CD4-positive, alpha-beta T cell treated with Interleukin-4 for 4 hours (primary cell): Measurements from ENCODE around the gene IFT52.

ENCODE experiments used
- DNase-seq: peaks from one replicate; pipeline ENCODE4 v3.0.0-alpha.2; 2020

Gene IFT52

GRCh38 chr20:43590392-43591303, at the start of gene IFT52:
TSS of gene IFT52 (plus strand) at chr20:43590937. CDS start at chr20:43594699, 3,762 bp downstream.
- peak; percentile 85 for DNase-seq

GRCh38 chr20:43541214-43541613, 49.5 kb upstream of the IFT52 start:
- DNase-seq: no peak

GRCh38 chr20:43542161-43542560, 48.6 kb upstream of the IFT52 start:
- DNase-seq: no peak

GRCh38 chr20:43542674-43543073, 48.1 kb upstream of the IFT52 start:
- no peak for DNase-seq

- DNase-seq: no peak
These were observed 47.6 kb upstream of the IFT52 start for GRCh38 chr20:43543138-43543537.

- no peak for DNase-seq
These were observed 46.2 kb upstream of the IFT52 start for GRCh38 chr20:43544501-43544900.

- no peak for DNase-seq
These were observed 44.7 kb upstream of the IFT52 start for GRCh38 chr20:43545837-43546578.

- no peak for DNase-seq
These were observed 42.4 kb upstream of the IFT52 start for GRCh38 chr20:43548273-43548880.

GRCh38 chr20:43549416-43550065, 41.2 kb upstream of the IFT52 start:
- DNase-seq: no peak

GRCh38 chr20:43550456-43550855, 40.3 kb upstream of the IFT52 start:
- no peak for DNase-seq

GRCh38 chr20:43554369-43554768, 36.4 kb upstream of the IFT52 start:
- no peak for DNase-seq

- no peak for DNase-seq
These were observed 32.2 kb upstream of the IFT52 start, which contains the start of gene SGK2 for GRCh38 chr20:43558412-43559146. TSS of gene SGK2 (plus strand) at chr20:43559027. CDS start at chr20:43566496, 7,469 bp downstream.

GRCh38 chr20:43559147-43559987, 31.4 kb upstream of the IFT52 start:
- no peak for DNase-seq

- DNase-seq: no peak
These were observed 29.8 kb upstream of the IFT52 start for GRCh38 chr20:43560974-43561373.

GRCh38 chr20:43563429-43563828, 27.3 kb upstream of the IFT52 start:
- no peak for DNase-seq

GRCh38 chr20:43563991-43564390, 26.7 kb upstream of the IFT52 start:
- DNase-seq: no peak

GRCh38 chr20:43564455-43564854, 26.3 kb upstream of the IFT52 start:
- no peak for DNase-seq

- DNase-seq: no peak
These were observed 25.6 kb upstream of the IFT52 start for GRCh38 chr20:43564993-43565757.

GRCh38 chr20:43565758-43566104, 25.0 kb upstream of the IFT52 start:
- DNase-seq: no peak

GRCh38 chr20:43567477-43567876, 23.3 kb upstream of the IFT52 start:
- no peak for DNase-seq

- DNase-seq: no peak
These were observed 22.0 kb upstream of the IFT52 start for GRCh38 chr20:43568706-43569105.
